Neuronal stem cell (in vitro differentiated cells): ENCODE measurements around the gene SEMA3F.
"Not testable (repeated sequence)": the region's sequence is repeated elsewhere in the genome, so short reads cannot be mapped to it uniquely, and the experiment has no call there.

ENCODE experiments used
- DNase-seq: peaks from one replicate; pipeline ENCODE4 v3.0.0-alpha.2; 2013; ENCODE audit warnings: low spot score
- H2AFZ ChIP-seq: one replicate; pipeline ENCODE4 v1.6.1; 2013; ENCODE audit warnings: mild to moderate bottlenecking, low read length, inconsistent platforms
- H2AK5ac ChIP-seq: 2 replicates; pipeline ENCODE4 v1.6.1; 2013; ENCODE audit warnings: low read depth, mild to moderate bottlenecking, inconsistent platforms, low read length, moderate library complexity, mixed read lengths
- H2BK120ac ChIP-seq: 2 replicates; pipeline ENCODE4 v1.6.1; 2013; ENCODE audit warnings: low read depth, mild to moderate bottlenecking, inconsistent platforms, low read length, moderate library complexity, mixed read lengths
- H2BK12ac ChIP-seq: one replicate; pipeline ENCODE4 v1.6.1; 2013; ENCODE audit warnings: low read length, inconsistent platforms
- H2BK15ac ChIP-seq: 2 replicates; pipeline ENCODE4 v1.6.1; 2013; ENCODE audit warnings: mild to moderate bottlenecking, low read length, inconsistent platforms, mixed read lengths
- H2BK5ac ChIP-seq: one replicate; pipeline ENCODE4 v1.6.1; 2013; ENCODE audit warnings: inconsistent platforms, mild to moderate bottlenecking, low read length, moderate library complexity
- H3K14ac ChIP-seq: one replicate; pipeline ENCODE4 v1.6.1; 2013; ENCODE audit warnings: low read length, inconsistent platforms
- H3K18ac ChIP-seq: 2 replicates; pipeline ENCODE4 v1.6.1; 2013; ENCODE audit warnings: low read length, inconsistent platforms
- H3K23ac ChIP-seq: 2 replicates; pipeline ENCODE4 v1.6.1; 2013; ENCODE audit warnings: low read depth, mild to moderate bottlenecking, mixed read lengths, low read length, inconsistent platforms; ENCODE audit not compliant: poor library complexity
- H3K27ac ChIP-seq: replicated peaks from 3 replicates; pipeline ENCODE4 v1.5.1; 2013; ENCODE audit warnings: low read length, inconsistent platforms
- H3K27me3 ChIP-seq, 3 experiments: 2 replicates each; pipeline ENCODE4 v1.6.1; 2013; ENCODE audit warnings: low read length in 3 of 3, mild to moderate bottlenecking in 2 of 3, inconsistent platforms in 1 of 3, low read depth in 1 of 3, mixed read lengths in 1 of 3, moderate library complexity in 1 of 3; ENCODE audit not compliant: control insufficient read depth in 3 of 3, insufficient read depth in 3 of 3
- H3K36me3 ChIP-seq, 2 donors: replicated peaks in 1 of 2; 2 replicates each; pipeline ENCODE4 v1.6.1; 2013; ENCODE audit warnings: low read length in 2 of 2; ENCODE audit not compliant: control insufficient read depth in 2 of 2, insufficient read depth in 2 of 2
- H3K4ac ChIP-seq: 2 replicates; pipeline ENCODE4 v1.6.1; 2013; ENCODE audit warnings: inconsistent platforms, mild to moderate bottlenecking, low read length, moderate library complexity
- H3K4me1 ChIP-seq, 2 donors: 1 replicate in 1 of 2; 2 replicates in 1 of 2; pipeline ENCODE4 v1.6.1; 2013; ENCODE audit warnings: low read length in 2 of 2, low read depth in 1 of 2; ENCODE audit not compliant: control insufficient read depth in 2 of 2, insufficient read depth in 1 of 2
- H3K4me2 ChIP-seq: one replicate; pipeline ENCODE4 v1.6.1; 2013; ENCODE audit warnings: mild to moderate bottlenecking, low read length, inconsistent platforms; ENCODE audit not compliant: insufficient read depth, poor library complexity, severe bottlenecking
- H3K4me3 ChIP-seq, 2 donors: 2 replicates each; pipeline ENCODE4 v1.5.1; 2013; ENCODE audit warnings: low read length in 2 of 2, mild to moderate bottlenecking in 2 of 2, inconsistent platforms in 1 of 2, moderate library complexity in 1 of 2
- H3K79me1 ChIP-seq: one replicate; pipeline ENCODE4 v1.6.1; 2013; ENCODE audit warnings: low read depth, mild to moderate bottlenecking, inconsistent platforms, low read length, moderate library complexity
- H3K9ac ChIP-seq: one replicate; pipeline ENCODE4 v1.6.1; 2013; ENCODE audit warnings: mild to moderate bottlenecking, low read depth, low read length, inconsistent platforms; ENCODE audit not compliant: poor library complexity
- H3K9me3 ChIP-seq, 2 donors: replicated peaks in 1 of 2; 2 replicates each; pipeline versions ENCODE3 to v1.6.1; 2013; ENCODE audit warnings: low read length in 2 of 2, mild to moderate bottlenecking in 2 of 2, inconsistent platforms in 1 of 2, low read depth in 1 of 2, mixed read lengths in 1 of 2, moderate library complexity in 1 of 2; ENCODE audit not compliant: control insufficient read depth in 2 of 2, insufficient read depth in 1 of 2
- H4K8ac ChIP-seq: one replicate; pipeline ENCODE4 v1.6.1; 2013; ENCODE audit warnings: low read depth, mild to moderate bottlenecking, inconsistent platforms, low read length, moderate library complexity
- H4K91ac ChIP-seq: one replicate; pipeline ENCODE4 v1.6.1; 2013; ENCODE audit warnings: low read length, low read depth, mild to moderate bottlenecking, inconsistent platforms; ENCODE audit not compliant: poor library complexity
- WGBS, 2 donors: extraction: QIAGEN DNeasy Blood & Tissue Kit; methylation state at CpG; one replicate each; pipeline ENCODE4 v1.1.7; 2013; ENCODE audit warnings: missing lambda C conversion rate in 2 of 2, mixed read lengths in 1 of 2; ENCODE audit not compliant: insufficient read length in 2 of 2, insufficient replicate concordance in 1 of 2; ENCODE audit errors: extremely low coverage in 2 of 2; 5-methylcytosine and 5-hydroxymethylcytosine counted together

SEMA3F gene

DNA sequence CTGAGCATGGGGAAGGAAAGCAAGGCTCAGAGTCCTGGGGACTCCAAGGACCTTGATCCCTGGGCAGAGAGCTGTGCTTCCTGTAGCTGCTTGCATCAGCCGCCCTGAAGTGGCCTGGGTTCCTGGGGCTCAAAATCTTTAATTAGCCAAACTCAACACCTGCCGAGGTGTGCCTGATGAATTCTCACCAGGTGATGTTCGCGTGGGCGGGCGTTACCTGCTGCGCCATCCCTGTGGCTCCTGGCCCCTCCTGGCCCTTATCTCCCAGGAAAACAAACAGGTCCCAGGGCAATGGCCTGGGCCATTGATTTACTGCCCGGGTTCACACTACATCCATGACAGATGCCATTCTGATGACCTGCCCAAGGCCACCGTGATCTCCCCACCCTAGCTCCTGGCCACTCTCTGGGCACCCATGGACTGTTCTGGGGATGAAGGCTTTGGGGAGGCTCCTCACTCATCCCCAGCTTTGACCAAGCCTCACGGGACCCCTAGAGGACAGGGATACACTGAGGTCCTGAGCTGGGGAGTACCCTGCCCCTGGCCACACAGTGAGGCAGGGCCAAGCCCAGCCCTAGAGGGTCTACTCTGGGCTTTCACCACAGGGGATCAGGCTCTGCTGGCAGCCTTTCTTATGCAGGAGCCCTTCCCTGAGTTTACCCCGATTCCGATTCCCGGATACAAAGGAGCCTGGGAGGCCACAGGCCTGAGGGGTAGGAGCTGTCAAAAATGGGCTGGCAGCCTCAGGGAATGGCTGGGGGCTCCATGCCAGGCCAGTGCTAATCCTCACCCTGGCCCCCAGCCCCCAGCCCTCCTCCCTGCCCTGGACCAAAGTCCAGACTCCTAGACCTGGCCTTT, 55.6 kb downstream of the SEMA3F start:
- Histone ChIP-seq H2BK120ac (no peak overlapping the region), H2BK12ac (no peak overlapping the region), H3K4me2 (no peak overlapping the region), H2AFZ (no peak overlapping the region), H3K9ac (no peak overlapping the region), H2BK15ac (no peak overlapping the region), H3K36me3 (no peaks in the 10 kb centered on the region), H2AK5ac (peak overlapping the region; percentile 69), H3K4ac (no peak overlapping the region), H3K23ac (no peak overlapping the region), H3K14ac (no peak overlapping the region), H3K4me1 (peaks cover 2 to 7% of the 10 kb centered on the region in 2 donors), H3K18ac (peak overlapping the region; percentile 73), H4K91ac (no peak overlapping the region), H3K27ac (no peak overlapping the region), H3K27me3 (peaks cover under 1 to 84% (median 13%) of the 10 kb centered on the region in 3 experiments), H3K79me1 (no peaks in the 10 kb centered on the region), H4K8ac (no peak overlapping the region), H3K9me3 (no peaks in the 10 kb centered on the region), H2BK5ac (no peak overlapping the region), H3K4me3 (no peak overlapping the region)
- DNase-seq, result no peak
- WGBS, 2 donors, result no CpG with 5 or more reads among the region's 13 CpGs

DNA sequence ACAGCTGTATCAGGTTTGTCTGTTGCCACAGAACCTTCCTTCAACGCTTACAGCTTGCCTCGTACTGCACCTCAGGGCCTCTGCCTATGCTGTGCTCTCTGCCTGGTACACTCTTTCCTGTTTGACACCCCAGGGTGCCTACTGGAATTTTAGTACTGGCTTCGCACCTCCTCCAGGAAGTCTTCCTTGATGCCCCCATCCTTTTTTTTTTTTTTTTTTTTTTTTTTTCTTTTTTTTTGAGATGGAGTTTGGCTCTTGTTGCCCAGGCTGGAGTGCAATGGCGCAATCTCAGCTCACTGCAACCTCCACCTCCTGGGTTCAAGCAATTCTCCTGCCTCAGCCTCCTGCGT, 56.2 kb downstream of the SEMA3F start:
- H2BK12ac ChIP-seq, H3K27ac ChIP-seq, H3K9ac ChIP-seq, H3K9me3 ChIP-seq, H2BK120ac ChIP-seq, H3K4me2 ChIP-seq, H3K79me1 ChIP-seq, DNase-seq, H3K4me3 ChIP-seq, H3K4me1 ChIP-seq, H2AFZ ChIP-seq, H2AK5ac ChIP-seq, H3K4ac ChIP-seq, H3K14ac ChIP-seq, H2BK15ac ChIP-seq, H4K91ac ChIP-seq, H2BK5ac ChIP-seq, H4K8ac ChIP-seq, H3K36me3 ChIP-seq, H3K23ac ChIP-seq: not testable (repeated sequence)
- H3K27me3 ChIP-seq, result peaks cover 0 to 78% (median 7%) of the 10 kb centered on the region in 3 experiments
- peak overlapping the region; percentile 73 for H3K18ac ChIP-seq
- no CpG with 5 or more reads among the region's 5 CpGs for WGBS, 2 donors

DNA sequence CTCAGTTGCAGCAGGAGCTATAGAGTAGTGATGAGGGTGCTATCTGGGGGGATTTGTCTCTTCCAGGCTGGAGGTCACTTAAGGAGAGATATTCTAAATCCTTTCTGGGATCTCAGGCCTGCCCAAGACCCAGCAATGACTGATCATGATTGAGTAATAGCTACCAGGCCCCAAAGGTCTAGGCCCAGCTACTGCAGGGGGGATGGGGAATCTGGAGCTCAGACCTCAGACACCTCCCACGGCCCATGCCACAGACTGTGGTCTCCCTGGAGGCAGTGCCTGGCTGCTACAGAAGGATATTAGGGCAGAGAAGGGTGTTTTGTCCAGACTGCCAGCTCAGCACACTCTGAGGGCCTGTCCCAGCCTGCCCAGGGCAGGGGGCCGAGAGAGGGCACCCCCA, 56.8 kb downstream of the SEMA3F start:
- Histone ChIP-seq H3K14ac (no peak overlapping the region), H3K9ac (no peak overlapping the region), H3K27ac (no peak overlapping the region), H2BK120ac (no peak overlapping the region), H2BK15ac (peak overlapping the region; percentile 20), H3K4me3 (no peak overlapping the region), H3K9me3 (no peaks in the 10 kb centered on the region), H3K27me3 (peaks cover 0 to 72% (median 1%) of the 10 kb centered on the region in 3 experiments), H4K8ac (no peak overlapping the region), H2AFZ (no peak overlapping the region), H3K4me2 (no peak overlapping the region), H3K4me1 (peaks cover 0 to 7% of the 10 kb centered on the region in 2 donors), H2BK5ac (no peak overlapping the region), H3K36me3 (no peaks in the 10 kb centered on the region), H3K23ac (no peak overlapping the region), H3K79me1 (no peaks in the 10 kb centered on the region), H3K4ac (no peak overlapping the region), H2AK5ac (peak overlapping the region; percentile 59), H4K91ac (no peak overlapping the region), H2BK12ac (no peak overlapping the region), H3K18ac (peak overlapping the region; percentile 50)
- WGBS, 2 donors, result no CpG with 5 or more reads among the region's 2 CpGs
- no peak for DNase-seq

DNA sequence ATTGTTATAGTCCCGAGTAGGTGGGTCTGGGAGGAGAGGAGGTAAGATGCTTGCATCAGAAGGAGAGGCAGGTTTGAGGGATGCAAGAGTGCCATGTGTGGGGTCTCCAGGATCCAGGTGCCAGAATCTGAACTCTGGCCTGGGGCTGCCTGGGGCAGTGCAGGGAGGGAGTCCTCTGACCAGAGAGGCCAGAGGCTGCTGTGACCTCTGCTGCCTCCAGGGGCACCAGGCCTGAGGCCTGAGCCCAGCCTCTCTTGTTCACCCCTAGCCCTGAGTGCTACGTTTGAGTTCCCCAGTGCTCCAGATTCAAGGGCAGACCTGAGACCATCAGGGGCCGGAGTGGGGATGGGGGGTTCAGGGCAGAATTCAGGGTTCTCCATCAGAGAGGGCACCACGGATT, 57.4 kb downstream of the SEMA3F start:
- Histone ChIP-seq H2BK5ac (no peak overlapping the region), H3K4me2 (no peak overlapping the region), H2AFZ (no peak overlapping the region), H2BK15ac (no peak overlapping the region), H2BK12ac (no peak overlapping the region), H2BK120ac (peak overlapping the region; percentile 77), H3K4me3 (no peak overlapping the region), H4K91ac (no peak overlapping the region), H3K14ac (no peak overlapping the region), H3K9ac (no peak overlapping the region), H3K18ac (peak overlapping the region; percentile 74), H3K36me3 (no peaks in the 10 kb centered on the region), H3K4ac (no peak overlapping the region), H3K4me1 (peaks cover 0 to 7% of the 10 kb centered on the region in 2 donors), H3K79me1 (no peaks in the 10 kb centered on the region), H4K8ac (no peak overlapping the region), H3K27me3 (peaks cover 0 to 68% (median 0%) of the 10 kb centered on the region in 3 experiments), H3K27ac (no peak overlapping the region), H3K9me3 (no peaks in the 10 kb centered on the region), H3K23ac (no peak overlapping the region), H2AK5ac (peak overlapping the region; percentile 78)
- no peak for DNase-seq
- WGBS, 2 donors, result no CpG with 5 or more reads among the region's 4 CpGs
